Fibroblast of lung (primary cell): Measurements from ENCODE around the gene HRCT1.

Experiments
- EZH2 ChIP-seq: IDR thresholded peaks from 2 replicates; pipeline ENCODE4 v1.5.1; 2012; ENCODE audit warnings: low read length, control low read depth, mild to moderate bottlenecking; ENCODE audit errors: missing control alignments
- TF ChIP-seq, protein P1 (sequence below), 2 donors: IDR thresholded peaks in 1 of 2; conservative IDR thresholded peaks in 1 of 2; 1 replicate in 1 of 2; 2 replicates in 1 of 2; pipeline ENCODE4 v1.5.1; 2011 to 2012; ENCODE audit warnings: low read length in 2 of 2, control low read depth in 1 of 2, inconsistent platforms in 1 of 2, low read depth in 1 of 2, mild to moderate bottlenecking in 1 of 2

DNA sequence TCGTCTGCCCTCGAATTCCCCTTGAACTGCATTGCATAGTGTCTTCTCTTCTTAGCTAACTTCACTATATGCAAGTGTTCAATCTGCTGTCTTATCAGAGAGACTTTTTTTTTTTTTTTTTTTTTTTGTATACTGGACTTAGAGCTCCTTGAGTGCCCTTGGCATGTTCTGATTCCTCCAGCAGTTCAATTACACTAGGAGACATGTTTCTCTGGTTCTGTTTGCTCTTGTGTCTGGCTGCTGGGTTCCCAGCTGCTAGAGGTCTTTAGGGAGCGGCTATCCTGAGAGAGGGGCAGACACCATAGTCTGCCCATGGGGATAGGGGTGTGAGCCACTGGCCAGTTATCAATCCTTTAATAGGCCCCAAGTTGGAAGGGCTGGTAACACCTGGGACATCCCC, 38.8 kb downstream of the HRCT1 start:
- TF ChIP-seq, protein P1, sequence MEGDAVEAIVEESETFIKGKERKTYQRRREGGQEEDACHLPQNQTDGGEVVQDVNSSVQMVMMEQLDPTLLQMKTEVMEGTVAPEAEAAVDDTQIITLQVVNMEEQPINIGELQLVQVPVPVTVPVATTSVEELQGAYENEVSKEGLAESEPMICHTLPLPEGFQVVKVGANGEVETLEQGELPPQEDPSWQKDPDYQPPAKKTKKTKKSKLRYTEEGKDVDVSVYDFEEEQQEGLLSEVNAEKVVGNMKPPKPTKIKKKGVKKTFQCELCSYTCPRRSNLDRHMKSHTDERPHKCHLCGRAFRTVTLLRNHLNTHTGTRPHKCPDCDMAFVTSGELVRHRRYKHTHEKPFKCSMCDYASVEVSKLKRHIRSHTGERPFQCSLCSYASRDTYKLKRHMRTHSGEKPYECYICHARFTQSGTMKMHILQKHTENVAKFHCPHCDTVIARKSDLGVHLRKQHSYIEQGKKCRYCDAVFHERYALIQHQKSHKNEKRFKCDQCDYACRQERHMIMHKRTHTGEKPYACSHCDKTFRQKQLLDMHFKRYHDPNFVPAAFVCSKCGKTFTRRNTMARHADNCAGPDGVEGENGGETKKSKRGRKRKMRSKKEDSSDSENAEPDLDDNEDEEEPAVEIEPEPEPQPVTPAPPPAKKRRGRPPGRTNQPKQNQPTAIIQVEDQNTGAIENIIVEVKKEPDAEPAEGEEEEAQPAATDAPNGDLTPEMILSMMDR (conservative IDR thresholded peaks at IDR 0.05 in 1 of 2, IDR thresholded peaks at IDR 0.05 in 1 of 2; ENCODE audit: low read depth in 1 of 2, low read length in 2 of 2) = no peak
- no peak for TF ChIP-seq EZH2
